Posterior vena cava (tissue), 2 donors: ENCODE results near the gene ZNF460. TPM values are rescaled to one million over a fixed set of nuclear protein-coding genes. Genes with fewer than 3 reads are reported as not detected.
"Not testable (repeated sequence)": the region's sequence is repeated elsewhere in the genome, so short reads cannot be mapped to it uniquely, and the experiment has no call there.

Experiments
- DNase-seq: peaks from one replicate; pipeline ENCODE4 v3.0.0-alpha.2; 2020; ENCODE audit warnings: low spot score
- intact Hi-C, 2 donors: fragments of 100-400 bp; cut with DNase I; formaldehyde crosslinking; loops; one replicate each; pipeline versions ENCODE4 v1.14.1 to v1.14.2; 2022 to 2023
- total RNA-seq, 2 donors: library from RNA; stranded (reverse); fragmentation: NEBNext Ultra II Directional; extraction: Animal tissue kit (Norgen Biotek cat#: 25700); gene quantifications; one replicate each; pipeline ENCODE4 v1.2.1, GENCODE V29; 2021
- donor health status: DM: yes; HTN: yes; CAD: no.
- donor health status: DM: yes; HTN: yes; CAD: no.

Gene ZNF460
- total RNA-seq, 2 donors from 2014 or later, result 46.6 to 49.7 TPM

DNA sequence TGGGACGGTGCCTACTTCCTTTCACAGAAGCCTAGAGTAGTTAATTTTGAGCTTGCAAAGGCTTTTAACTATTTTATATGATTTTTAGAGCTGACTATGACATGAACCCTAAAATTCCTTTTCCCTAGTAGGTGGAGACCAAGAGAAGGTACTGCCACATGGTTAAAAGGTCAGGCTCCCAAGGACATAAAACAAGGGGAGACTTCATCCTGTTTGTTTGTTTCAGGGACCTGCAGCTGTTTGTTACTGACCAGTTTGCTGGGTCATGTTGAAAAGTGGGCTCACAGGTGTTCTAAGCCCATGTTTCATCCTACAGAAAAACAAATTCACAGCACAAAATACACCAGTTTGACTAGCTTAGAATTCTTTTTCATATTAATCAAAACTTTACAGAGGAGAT lies 3.9 kb upstream of the ZNF460 start:
- no peak for DNase-seq
- intact Hi-C loops, result loop anchor here in 1 of 2 donors (5.0 kb wide), 1 partner anchor 34 kb away; the partner anchor contains the start of gene ZNF805

DNA sequence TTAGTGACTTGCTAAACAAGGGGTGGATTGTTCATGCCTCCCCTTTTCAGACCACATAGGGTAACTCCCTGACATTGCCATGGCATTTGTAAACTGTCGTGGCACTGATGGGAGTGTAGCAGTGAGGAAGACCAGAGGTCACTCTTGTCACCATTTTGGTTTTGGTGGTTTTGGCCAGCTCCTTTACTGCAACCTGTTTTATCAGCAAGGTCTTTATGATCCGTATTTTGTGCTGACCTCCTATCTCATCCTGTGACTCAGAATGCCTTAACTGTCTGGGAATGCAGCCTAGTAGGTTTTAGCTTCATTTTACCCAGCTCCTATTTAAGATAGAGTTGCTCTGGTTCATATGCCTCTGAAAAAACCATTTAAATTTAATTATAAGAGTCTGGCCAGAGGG lies 1.8 kb upstream of the ZNF460 start:
- not testable (repeated sequence) for DNase-seq
- intact Hi-C loops, result loop anchor here in 1 of 2 donors (5.0 kb wide), 1 partner anchor 36 kb away; the partner anchor contains the start of gene ZNF805

DNA sequence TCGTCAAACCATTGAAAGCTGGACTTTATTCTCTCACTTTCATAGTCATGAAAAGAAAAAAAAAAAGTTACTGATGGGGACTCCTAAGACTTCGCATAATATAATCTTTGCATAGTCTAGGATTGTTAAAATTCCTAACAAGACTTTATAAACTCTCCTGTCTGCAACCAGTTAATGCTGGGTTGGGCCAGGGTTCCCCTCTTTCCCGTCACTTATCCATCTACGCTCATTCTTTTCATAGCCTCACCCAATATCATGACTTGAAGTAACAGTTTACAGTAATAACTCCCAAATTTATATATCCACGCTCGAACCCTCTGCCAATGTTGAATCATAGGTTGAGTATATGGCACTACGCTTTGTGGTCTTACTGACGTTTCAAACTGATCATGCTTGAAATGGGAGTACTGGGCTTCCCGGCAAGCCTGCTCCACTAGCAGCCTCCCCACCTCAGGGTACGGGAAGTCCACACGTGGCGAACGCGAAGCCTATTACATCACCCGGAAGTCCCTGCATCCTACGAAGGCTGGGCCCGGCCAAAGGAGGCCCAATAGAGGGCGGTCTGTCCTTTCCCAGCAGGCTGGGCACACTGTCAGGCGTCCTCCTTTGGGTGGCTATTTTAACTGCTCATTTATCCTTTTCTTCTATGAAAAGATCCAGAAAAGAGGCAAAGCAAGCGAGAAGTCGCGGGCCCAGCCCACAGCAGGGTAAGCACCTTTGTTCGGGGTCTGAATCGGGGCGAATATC lies 694 bp upstream of the ZNF460 start:
- peak; percentile 98 for DNase-seq
- intact Hi-C loops, result loop anchor here in 1 of 2 donors (5.0 kb wide), 1 partner anchor 37 kb away; the partner anchor contains the start of gene ZNF805

DNA sequence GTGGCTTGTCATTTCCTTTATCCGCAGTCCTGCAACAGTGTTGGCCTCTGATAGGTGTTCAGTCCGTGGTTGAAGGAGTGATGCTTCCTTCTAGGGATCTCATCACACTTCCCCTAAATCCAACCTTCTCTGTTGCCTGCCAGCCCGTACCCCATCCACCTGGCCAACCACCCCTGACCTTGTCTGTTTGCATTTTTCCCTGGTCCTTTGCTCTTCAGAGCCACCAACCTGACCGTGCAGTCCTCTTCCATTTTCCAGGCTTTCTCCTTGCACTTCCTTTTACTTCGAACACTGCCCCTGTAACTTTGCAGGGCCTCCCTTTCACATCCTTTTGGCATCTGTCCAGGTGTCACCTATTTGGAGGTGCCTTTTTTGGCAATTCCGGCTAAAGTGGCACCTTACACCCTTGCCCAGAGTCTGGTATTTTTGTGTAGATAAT lies 696 bp downstream of the ZNF460 start:
- intact Hi-C loops, result no loop called here
- no peak for DNase-seq

DNA sequence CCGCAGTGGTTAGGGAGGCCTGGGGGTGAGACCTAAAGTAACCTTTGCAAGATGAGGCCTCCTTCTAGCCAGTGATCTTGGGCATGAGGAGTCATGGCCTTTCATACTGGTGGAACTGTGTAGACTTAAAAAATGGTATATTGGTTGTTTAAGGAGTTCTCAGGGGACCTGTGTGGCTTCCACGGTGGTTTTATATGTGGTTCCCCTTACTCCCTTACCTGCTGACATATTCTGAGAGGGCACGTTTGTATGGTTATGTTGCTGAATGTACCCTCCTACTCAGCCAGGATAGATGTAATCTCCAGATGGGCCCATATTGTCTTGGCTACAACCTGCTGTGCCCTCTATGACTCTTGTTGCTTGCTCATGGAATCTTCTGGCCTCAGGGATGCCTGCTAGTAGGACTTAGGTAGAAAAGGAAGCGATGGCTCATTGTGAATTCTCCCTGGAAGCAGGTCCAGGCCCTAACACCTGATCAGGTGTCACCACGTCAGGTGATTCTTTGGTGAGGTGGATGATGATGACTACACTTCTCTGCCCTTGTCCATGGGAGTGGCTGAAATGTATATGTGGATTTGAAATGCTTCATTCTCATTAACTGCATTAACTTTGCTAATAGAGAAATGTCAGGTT lies 1.8 kb downstream of the ZNF460 start:
- intact Hi-C loops, result no loop called here
- no peak for DNase-seq

DNA sequence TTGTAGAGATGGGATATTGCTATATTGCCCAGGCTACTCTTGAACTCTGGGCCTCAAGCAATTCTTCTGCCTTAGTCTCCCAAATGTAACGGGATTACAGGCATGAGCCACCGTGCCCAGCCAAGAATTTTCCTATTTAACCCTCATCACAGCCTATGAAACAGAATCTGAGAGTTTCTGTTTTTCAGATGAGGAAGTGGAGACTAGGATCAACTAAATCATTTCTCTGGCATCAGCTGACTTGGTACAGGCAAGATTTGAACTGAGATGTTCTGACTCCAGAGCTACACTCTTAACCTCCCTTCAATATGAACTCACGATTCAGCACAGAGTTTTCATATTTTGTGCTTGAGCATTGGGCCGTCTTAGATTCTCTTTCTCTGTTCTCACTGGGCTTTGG lies 8.1 kb downstream of the ZNF460 start:
- intact Hi-C loops, result no loop called here

DNA sequence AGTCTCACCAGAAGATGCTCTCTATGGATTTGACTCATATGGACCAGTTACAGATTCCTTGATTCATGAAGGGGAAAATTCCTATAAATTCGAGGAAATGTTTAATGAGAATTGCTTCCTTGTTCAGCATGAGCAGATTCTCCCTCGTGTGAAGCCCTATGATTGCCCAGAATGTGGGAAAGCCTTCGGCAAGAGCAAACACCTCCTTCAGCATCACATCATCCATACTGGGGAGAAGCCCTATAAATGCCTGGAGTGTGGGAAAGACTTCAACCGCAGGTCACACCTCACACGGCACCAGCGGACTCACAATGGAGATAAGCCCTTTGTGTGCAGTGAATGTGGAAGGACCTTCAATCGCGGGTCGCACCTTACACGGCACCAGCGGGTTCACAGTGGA lies 10.7 kb downstream of the ZNF460 start:
- intact Hi-C loops, result no loop called here
- no peak for DNase-seq

More for the DNA sequence above, 8.1 kb downstream of the ZNF460 start:
- DNase-seq, result no peak

DNA sequence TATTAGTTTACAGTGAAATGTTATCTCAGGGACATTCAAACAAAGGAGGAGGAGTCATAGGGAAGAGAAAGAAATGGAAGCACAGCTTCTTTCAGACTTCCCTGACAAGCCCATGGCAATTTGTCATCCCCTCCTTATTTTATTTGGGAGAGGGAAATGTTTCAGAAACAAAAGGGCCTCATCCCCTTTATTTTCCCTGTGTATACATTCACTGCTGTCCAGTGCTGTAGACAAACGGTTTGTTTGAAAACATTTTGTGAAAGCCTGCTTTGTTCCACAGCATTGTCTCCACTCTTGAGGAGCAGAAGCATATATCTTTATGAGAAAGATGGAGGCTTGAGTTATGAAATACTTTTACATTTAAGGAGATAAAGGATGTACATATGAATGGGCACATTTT lies 12.3 kb downstream of the ZNF460 start:
- DNase-seq, result no peak
- intact Hi-C loops, result no loop called here

DNA sequence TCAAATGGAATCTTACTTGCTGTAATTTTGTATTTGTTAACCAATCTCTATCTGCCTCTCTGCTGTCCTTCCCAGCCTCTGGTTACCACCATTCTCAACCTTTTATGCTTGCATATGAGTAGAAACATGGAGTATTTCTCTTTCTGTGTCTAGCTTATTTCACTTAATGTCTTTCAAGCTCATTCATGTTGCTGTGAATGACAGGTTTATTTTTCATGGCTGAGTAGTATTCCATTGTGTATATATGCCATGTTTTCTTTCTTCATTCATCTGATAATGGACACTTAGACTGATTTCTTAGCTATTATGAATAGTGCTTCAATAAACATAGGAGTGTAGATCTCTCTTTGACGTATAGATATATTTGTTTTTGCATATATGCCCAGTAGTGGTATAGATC lies 13.4 kb downstream of the ZNF460 start:
- intact Hi-C loops, result no loop called here
- DNase-seq, result no peak

DNA sequence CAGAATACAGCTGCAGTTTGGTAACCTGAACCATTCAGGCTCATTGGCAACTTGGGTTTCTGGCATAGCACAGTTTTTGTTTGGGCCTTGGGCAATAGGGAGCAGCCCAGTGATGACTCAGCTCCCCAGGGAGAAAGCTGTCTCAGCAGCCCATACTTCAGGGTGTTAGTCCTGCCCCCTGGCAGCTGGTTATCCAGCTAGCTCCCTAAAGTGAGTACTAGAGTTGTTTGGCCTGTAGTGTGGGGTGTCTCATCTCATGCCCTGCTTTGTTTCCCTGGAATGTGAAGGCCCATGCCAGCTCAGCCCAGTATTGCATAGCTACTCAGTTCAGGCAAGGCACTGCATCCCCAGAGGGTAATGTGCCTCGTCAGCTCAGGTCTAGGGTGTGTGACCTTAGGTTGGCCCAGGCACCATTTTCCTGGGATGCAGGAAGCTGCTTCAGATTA lies 21.8 kb downstream of the ZNF460 start:
- intact Hi-C loops, result no loop called here
- no peak for DNase-seq

DNA sequence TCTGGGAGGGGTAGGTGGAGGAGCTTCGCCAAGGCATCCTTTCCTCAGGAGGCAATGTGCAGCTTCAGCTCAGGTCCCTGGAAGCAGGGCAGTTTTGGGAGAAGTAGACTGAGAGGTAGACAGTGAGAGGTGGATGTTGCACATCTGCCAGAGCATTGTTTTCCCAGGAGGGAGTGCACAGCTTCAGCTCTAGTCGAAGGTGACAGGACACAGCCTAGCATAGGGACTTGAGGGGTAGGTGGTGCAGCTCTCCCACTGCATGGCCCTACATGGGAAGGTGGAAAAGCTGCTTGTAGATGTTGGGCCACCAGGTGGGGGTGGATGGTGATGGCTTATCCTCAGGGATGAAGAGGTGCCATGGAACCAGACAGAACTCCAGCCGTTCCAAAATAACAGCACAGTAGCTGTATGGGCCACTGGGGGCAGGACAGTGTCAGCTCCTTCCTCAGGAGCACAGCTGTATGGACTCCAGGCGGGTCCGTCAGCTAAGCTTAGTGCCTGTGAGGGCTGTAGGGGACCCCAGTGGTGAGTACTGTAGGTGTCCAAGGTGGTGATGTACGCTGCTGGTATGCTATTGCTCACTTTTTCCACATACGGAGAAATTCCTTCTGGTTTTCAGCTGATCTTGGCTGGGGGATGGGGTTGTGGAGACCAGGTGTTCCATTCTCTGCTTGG lies 22.6 kb downstream of the ZNF460 start:
- DNase-seq, result no peak
- intact Hi-C loops, result no loop called here

DNA sequence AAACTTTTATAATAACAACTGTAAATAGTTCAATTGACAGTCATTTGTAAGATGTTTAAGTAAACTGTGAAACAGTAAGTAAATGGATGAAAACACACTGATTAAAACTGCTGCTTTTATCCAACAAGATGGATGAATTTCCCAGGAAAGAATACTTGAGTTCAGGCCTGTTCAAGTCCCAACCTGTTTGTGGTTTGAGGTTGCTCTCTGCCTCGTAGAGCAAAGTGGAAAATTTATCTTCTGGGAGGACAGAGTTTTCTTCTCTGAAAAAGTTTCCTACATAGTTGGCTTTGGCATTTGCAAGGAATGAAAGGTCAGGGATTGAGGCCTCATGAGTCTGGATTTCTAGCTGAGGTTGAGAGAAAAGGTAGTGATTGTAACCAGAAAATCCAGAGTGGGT lies 24.8 kb downstream of the ZNF460 start:
- intact Hi-C loops, result no loop called here

DNA sequence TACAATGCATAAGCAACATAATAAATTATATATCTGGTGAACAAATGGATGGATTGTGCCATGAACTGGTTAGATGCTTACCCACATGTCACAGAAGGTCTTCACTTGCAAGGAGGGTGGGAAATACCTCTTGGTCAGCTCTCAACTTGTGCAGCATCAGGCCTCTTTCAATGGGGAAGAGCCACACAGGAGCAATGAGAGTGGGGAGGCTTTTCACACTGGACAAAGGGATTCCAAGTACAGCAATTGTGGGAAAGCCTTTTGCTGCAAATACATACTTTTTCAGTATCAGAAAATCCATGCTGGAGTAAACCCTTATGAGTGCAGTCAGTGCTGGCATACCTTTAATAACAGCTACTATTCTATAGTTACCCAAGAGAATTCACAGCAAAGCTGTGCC lies 28.2 kb downstream of the ZNF460 start:
- intact Hi-C loops, result no loop called here
- DNase-seq, result no peak

More for the DNA sequence above, 24.8 kb downstream of the ZNF460 start:
- DNase-seq, result no peak

DNA sequence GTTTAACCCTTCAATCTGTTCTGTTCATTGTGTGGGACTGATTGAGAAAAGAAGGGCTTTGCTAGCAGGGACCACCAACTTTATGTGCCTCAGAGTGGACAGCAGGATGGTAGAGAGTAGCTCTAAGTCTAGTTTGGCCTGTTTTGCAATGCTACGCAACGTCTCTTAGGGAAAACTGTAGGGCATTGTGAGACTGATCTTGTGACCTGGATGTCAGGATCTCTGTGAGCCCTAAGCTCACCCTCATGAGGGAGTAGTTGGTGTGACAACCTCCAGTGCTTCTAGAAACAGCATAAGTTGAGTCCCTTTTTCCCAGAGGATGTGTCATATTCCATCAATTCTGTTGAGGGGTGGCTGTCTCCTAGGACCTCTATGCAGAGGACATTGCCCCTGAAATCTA lies 30.5 kb downstream of the ZNF460 start:
- DNase-seq, result no peak
- intact Hi-C loops, result no loop called here

DNA sequence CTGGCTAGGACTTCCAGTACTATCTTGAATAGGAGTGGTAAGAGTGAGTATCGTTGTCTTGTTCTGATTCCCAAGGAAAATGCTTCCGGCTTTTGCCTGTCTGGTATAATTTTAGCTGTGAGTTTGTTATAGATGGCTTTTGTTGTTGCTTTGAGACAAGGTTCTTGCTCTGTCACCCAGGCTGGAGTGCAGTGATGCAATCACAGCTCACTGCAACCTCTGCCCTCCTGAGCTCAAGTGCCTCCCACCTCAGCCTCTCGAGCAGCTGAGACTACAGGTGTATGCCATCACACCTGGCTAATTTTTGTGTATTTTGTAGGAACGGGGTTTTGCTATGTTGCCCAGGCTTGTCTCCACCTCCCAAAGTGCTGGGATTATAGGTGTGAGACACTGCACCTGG lies 33.9 kb downstream of the ZNF460 start:
- DNase-seq, result no peak
- intact Hi-C loops, result no loop called here

DNA sequence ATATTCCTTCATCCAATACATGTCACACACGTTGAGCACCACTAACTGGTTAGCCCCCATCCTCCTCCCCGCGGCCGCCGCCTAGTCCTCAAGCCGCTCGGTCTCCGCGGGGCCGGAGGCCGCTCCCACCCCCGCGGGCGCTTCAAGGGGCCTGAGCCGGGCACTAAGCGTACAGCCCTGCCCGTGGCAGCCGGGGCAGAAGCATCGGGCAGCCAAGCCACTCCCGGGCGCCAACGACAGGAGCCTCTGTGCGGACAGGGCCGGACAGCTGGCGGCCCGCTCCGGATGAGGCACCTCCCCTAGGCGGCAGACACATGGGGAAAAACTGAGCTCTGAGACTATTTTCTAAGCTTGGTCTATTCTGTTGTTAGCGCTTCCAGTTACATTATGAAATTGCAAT lies 37.2 kb downstream of the ZNF460 start:
- DNase-seq, result no peak
- intact Hi-C loops, result no loop called here

DNA sequence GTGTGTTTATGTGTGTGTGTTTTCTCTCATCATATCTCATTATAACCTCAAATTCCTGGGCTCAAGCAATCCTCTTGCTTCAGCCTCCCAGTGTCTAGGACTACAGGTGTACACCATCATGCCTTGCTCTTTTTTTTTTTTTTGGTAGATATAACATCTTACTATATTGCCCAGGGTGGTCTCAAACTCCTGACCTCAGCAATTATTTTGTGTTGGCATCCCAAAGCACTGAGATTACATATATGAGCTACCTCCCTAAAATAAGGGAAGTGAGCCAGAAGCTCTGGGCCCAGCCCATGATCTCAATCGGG lies 39.5 kb downstream of the ZNF460 start:
- no peak for DNase-seq
- intact Hi-C loops, result no loop called here

DNA sequence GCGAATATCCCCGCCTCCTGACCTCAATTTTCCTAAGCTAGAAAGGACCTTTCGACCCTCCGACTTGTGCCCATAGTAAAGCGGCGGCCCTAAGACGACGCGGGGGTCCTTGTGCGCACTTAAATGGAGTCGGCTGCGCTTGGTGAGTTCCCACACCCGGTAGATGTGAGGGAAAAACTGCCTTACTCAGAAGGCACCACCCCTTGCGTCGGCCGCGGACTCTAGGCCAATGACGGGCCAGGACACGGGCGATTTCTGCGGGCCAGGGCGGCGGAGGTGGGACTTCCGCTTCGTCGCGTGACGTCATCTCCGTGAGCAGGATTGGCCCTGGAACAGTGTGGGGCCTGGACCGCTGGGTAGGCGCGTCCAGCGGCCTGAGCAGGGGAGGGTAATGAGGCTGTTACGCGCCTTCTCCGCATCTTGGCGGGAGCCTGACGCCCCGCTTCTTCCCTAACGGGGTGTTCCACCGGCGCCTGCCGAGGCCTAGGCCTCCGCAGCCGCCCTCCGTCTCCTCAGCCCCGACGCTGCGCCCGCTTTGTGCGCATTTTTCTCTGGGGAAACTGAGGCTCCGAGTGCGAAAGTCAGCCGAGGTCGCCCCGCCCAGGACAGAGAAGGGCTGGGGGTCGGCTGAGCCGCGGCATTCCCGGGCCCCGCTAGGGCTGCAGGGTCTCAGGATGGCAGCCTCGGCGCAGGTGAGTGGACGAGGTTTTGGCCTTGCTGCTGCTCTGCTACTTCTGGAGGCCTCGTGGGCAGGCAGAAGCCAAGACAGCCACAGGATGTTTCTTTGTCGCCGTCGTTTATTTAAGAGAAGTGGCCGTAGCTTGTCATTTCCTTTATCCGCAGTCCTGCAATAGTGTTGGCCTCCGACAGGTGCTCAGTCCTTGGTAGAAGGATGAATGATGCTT lies 40.1 kb downstream of the ZNF460 start, which contains the start of gene ZNF543:
TSS of gene ZNF543 (plus strand) at position 293 of the 905 bp plus-strand sequence. CDS start at position 675, 382 bp downstream.
- peak; percentile 99 for DNase-seq
- intact Hi-C loops, result no loop called here

DNA sequence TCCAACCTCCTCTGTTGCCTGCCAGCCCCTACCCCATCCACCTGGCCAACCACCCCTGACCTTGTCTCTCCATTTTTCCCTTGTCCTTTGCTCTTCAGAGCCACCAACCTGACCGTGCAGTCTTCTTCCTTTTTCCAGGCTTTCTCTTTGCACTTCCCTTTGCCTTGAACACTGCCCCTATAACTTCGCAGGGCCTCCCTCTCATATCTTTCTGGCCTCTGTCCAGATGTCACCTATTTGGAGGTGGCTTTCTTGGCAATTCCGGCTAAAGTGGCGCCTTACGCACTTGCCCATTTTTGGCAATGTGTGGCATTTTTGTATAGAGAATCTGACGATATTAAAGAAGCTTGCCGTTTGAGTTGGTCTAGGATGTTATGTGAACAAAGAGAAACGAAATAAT lies 40.8 kb downstream of the ZNF460 start:
- no peak for DNase-seq
- intact Hi-C loops, result no loop called here
